ENCODE measurements around the gene EBF3. TPM values are rescaled to one million over a fixed set of nuclear protein-coding genes. Genes with fewer than 3 reads are reported as not detected.

The EBF3 gene
- total RNA-seq, 1 donor, result 6.0 TPM

DNA sequence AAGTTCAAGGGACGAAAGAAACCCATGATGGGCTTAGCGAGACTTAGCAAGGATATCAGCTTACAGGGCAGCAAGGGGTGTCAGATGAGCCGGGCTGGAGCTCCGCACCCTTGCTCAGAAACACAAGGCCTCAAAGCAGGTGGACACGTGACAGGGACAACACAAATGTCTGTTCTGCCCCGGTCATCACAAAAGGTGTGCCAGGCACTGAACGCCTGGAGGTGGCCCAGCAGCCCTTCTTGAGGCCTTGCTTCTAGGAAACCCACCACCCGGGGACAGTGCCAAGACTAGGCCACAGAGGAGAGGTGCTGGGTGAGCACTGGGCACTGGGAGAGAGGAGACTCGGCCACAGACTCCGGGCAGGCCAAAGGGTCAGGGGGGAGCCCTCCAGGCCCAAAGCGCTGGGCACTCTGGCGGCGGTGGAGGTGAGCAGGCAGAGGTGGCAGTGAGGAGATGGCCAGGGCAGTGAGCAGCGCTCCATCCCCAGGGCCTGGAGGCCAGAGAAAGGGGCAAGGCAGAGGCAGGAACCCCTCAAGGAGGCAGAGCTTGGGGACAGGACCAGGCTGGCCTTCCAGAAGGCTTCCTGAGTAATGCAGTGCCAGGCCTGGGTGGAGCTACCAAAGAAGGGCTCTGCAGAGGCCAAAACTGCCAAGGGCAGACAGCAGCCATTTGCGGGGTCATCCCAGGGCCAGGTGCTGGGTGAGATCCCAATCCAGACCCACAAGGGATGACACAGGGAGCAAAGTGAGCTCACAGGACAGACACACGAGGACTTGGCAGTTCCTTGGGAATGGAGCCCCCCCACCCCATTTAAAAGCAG lies 22.7 kb downstream of the EBF3 start:
- no peak for DNase-seq (ENCODE audit: low read depth)

GRCh38 chr10:129940617-129941198 lies 23.4 kb downstream of the EBF3 start:
- no peak overlapping the region for H3K4me3 ChIP-seq (ENCODE audit: low read depth, low read length)
- no peak for TF ChIP-seq CTCF (IDR thresholded peaks at IDR 0.05; ENCODE audit: insufficient read depth, low read depth, low read length)
- DNase-seq (ENCODE audit: low read depth), result no peak

More for the DNA sequence above, 22.7 kb downstream of the EBF3 start:
- TF ChIP-seq CTCF (IDR thresholded peaks at IDR 0.05; ENCODE audit: insufficient read depth, low read depth, low read length), result no peak
- no peak overlapping the region for H3K4me3 ChIP-seq (ENCODE audit: low read depth, low read length)

DNA sequence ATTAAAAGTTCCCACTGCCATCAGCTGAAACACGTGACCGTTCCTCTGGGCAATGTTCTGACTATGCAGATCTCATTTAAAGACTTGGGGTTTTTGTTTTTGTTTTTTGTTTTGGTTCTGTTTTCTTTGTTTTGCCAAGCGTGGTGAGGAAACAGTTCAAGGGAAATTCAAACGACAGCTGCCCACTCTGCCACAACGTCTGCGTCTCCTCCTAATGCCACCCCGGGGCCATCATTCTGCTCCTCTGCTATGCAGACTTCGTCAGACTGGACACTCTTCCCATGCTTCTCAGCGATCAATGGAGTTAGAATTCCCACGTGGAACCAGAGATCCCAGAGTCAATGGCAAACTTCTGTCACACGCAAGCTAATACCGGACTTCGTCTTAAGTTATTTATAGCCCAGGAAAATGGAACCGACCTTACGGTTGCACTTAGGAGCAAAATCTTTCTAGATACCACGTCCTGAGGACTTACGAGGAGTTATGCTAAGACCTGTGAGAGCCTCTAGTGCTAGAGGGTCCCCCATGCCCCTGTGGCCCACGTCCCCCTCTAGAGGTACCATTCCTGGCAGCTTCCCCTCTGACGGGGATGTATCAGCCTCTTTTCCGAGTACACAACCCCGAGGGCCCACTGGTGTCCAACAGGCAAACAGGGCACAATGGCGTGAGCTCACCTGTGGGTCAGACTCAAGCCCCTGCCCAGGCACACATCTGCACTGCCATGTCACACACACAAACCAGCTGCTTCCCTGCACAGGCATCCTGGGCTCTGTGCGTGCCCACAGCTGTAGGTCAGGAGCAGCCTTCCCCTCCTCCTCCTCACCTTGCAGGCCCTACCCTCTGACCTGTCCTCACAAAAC lies 24.4 kb downstream of the EBF3 start:
- no peak for DNase-seq (ENCODE audit: low read depth)

DNA sequence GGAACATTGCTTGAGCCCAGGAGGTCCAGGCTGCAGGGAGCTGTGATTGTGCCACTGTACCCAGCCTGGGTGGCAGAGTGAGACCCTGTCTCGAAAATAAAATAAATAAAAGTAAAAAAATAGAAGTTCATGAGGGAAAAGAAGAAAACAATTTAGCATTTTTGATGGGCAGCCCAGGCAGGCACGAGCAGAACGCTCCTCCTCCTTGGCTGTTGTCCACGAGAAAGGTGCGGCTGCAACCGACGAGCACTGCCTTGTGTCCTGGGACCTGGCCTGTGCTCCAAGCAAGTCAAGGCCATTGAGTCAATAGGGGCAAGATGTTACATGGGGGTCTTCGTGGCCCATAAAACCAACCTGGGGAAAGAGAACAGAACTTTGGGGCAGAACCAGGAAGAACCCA lies 25.6 kb downstream of the EBF3 start:
- no peak for TF ChIP-seq CTCF (IDR thresholded peaks at IDR 0.05; ENCODE audit: insufficient read depth, low read depth, low read length)
- H3K4me3 ChIP-seq (ENCODE audit: low read depth, low read length), result no peak overlapping the region
- DNase-seq (ENCODE audit: low read depth), result no peak

More for the DNA sequence above, 24.4 kb downstream of the EBF3 start:
- TF ChIP-seq CTCF (IDR thresholded peaks at IDR 0.05; ENCODE audit: insufficient read depth, low read depth, low read length), result no peak
- H3K4me3 ChIP-seq (ENCODE audit: low read depth, low read length), result no peak overlapping the region

GRCh38 chr10:129937351-129937751 lies 26.7 kb downstream of the EBF3 start:
- H3K4me3 ChIP-seq (ENCODE audit: low read depth, low read length), result no peak overlapping the region
- DNase-seq (ENCODE audit: low read depth), result no peak
- TF ChIP-seq CTCF (IDR thresholded peaks at IDR 0.05; ENCODE audit: insufficient read depth, low read depth, low read length), result no peak

DNA sequence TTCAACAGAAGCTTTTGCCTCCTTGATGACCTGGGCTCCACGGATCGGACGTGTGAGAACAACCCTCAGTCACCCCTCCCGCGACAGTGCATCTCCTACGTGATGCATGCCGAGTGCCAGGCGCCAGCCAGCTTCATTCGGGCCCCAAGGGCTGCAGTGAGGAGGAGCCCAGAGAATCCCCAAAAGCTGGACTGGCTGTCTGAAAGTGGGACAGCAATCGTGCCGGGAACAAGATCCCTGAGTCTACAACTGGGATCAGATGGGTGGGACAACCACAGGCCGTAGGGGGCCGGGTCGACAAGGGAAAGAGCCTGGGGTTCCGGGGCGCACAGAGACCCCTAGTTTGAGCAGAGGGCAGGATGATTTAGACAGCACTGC lies 27.2 kb downstream of the EBF3 start:
- no peak overlapping the region for H3K4me3 ChIP-seq (ENCODE audit: low read depth, low read length)
- no peak for TF ChIP-seq CTCF (IDR thresholded peaks at IDR 0.05; ENCODE audit: insufficient read depth, low read depth, low read length)
- DNase-seq (ENCODE audit: low read depth), result no peak
